ENCODE results near the gene OPHN1. TPM values are rescaled to one million over a fixed set of nuclear protein-coding genes. Genes with fewer than 3 reads are reported as not detected.

OPHN1 gene
- total and polyA plus RNA-seq, 12 donors = 1.2 to 9.1 (median 5.2) TPM

DNA sequence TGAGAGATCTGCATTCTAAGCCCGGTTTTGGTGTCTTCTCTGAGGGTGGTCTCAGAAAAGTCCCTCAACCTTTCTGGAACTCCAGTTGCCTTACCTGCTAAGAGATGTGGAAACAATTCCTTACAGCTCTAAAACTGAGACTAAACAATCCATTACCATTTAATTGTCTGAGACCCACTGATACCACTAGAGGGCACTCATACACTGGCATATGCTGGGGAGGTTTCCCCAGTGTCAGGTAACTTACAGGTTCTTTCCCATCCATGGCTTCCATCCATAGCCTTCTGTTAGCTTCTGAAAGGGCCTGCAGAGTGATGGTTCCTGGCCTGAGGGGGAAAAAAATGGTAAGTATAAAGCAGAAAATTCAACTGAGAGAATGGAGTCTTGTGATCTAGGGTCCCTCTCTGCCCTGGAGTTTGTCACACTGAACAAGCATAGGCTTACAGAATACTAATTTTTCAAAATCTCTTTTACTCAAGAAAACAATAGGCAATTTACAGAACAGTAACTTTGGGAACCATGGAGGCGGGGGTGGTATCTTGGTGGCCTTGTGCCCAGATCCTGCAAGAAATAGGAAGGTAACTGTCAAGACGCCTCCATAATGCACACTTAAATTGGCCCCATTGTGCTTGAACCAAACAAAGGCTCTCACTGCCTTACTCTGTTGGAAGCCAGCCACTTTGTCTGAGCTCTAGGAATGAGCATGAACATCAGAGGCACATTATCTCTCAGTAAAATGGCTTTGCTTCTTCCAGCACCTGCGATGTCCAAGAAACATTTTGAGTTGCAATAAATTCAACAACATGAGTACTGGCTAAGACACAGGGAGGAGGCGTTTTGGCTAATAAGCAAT lies 236.1 kb downstream of the OPHN1 start:
- Histone ChIP-seq H3K27ac (no peak overlapping the region), H3K4me1 (replicated peaks in 1 of 2) (no peaks in the 10 kb centered on the region), H3K36me3 (replicated peaks in 1 of 2) (no peaks in the 10 kb centered on the region), H3K27me3 (no peaks in the 10 kb centered on the region), H3K9me3 (replicated peaks in 1 of 3) (no peaks in the 10 kb centered on the region), H3K4me3 (no peak overlapping the region)
- TF ChIP-seq, protein P1, sequence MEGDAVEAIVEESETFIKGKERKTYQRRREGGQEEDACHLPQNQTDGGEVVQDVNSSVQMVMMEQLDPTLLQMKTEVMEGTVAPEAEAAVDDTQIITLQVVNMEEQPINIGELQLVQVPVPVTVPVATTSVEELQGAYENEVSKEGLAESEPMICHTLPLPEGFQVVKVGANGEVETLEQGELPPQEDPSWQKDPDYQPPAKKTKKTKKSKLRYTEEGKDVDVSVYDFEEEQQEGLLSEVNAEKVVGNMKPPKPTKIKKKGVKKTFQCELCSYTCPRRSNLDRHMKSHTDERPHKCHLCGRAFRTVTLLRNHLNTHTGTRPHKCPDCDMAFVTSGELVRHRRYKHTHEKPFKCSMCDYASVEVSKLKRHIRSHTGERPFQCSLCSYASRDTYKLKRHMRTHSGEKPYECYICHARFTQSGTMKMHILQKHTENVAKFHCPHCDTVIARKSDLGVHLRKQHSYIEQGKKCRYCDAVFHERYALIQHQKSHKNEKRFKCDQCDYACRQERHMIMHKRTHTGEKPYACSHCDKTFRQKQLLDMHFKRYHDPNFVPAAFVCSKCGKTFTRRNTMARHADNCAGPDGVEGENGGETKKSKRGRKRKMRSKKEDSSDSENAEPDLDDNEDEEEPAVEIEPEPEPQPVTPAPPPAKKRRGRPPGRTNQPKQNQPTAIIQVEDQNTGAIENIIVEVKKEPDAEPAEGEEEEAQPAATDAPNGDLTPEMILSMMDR (IDR thresholded peaks at IDR 0.05) = peak; percentile 57 to 76 (median 66)
- no peak for TF ChIP-seq POLR2A (IDR thresholded peaks at IDR 0.05)
- intact Hi-C loops (cut with DNase I) = no loop called here
- WGBS, 4 donors = 48 to 87% (median 58%) methylated on average over 4 to 5 of the region's 5 CpGs
- peak in 6 of 7 donors; percentile 20 to 52 (median 29) for DNase-seq

DNA sequence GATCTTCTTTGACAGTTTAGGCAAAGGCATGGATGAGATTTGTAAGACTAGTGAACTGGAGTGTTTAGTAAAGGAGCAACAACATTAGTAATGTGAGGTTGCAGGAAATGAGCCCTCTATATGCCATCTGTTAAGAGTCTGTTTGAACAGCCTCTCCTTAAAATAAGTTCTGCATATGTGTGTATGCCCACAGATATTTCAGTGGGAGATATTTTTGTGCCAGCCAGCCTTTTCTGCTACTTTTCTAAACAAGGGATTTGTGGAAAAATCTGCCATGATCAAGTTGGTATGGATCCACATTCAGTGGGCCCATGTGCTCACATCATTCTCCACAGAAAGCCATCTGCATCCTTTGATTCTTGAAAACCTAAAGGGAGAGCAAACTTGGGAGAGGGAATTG lies 237.7 kb downstream of the OPHN1 start:
- H3K27me3 ChIP-seq = no peaks in the 10 kb centered on the region
- DNase-seq = no peak
- H3K36me3 ChIP-seq (replicated peaks in 1 of 2) = no peaks in the 10 kb centered on the region
- no peaks in the 10 kb centered on the region for H3K4me1 ChIP-seq (replicated peaks in 1 of 2)
- H3K27ac ChIP-seq = no peak overlapping the region
- no peak overlapping the region for H3K4me3 ChIP-seq
- TF ChIP-seq POLR2A (IDR thresholded peaks at IDR 0.05) = no peak
- TF ChIP-seq, protein P1 (IDR thresholded peaks at IDR 0.05) = no peak
- H3K9me3 ChIP-seq (replicated peaks in 1 of 3) = no peaks in the 10 kb centered on the region
- intact Hi-C loops (cut with DNase I) = no loop called here

DNA sequence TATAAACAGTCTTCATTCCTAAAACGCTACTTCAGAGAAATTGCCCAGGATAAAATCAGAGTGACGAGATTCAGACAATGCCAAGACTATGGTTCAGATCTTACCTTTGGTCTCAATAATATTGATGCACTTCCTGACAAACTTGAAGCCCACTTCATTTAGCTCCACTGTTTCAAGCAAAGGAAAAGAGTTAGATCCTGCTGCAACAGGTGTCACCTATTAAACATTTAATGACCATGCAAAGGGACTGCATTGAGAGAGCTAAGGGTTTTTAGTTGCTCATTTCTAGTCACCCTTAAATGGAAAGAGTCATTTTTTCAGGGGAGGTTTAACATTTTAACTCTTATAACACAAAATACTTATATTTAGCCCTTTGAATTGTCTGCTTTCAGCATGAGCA lies 239.5 kb downstream of the OPHN1 start:
- H3K4me1 ChIP-seq (replicated peaks in 1 of 2) = no peaks in the 10 kb centered on the region
- no peaks in the 10 kb centered on the region for H3K27me3 ChIP-seq
- no peaks in the 10 kb centered on the region for H3K36me3 ChIP-seq (replicated peaks in 1 of 2)
- intact Hi-C loops (cut with DNase I) = no loop called here
- H3K4me3 ChIP-seq = no peak overlapping the region
- no peak for DNase-seq
- TF ChIP-seq, protein P1 (IDR thresholded peaks at IDR 0.05) = no peak
- no peak for TF ChIP-seq POLR2A (IDR thresholded peaks at IDR 0.05)
- H3K9me3 ChIP-seq (replicated peaks in 1 of 3) = no peaks in the 10 kb centered on the region
- WGBS, 4 donors = 64 to 94% (median 88%) methylated on average over 2 of the region's 2 CpGs
- H3K27ac ChIP-seq = no peak overlapping the region

DNA sequence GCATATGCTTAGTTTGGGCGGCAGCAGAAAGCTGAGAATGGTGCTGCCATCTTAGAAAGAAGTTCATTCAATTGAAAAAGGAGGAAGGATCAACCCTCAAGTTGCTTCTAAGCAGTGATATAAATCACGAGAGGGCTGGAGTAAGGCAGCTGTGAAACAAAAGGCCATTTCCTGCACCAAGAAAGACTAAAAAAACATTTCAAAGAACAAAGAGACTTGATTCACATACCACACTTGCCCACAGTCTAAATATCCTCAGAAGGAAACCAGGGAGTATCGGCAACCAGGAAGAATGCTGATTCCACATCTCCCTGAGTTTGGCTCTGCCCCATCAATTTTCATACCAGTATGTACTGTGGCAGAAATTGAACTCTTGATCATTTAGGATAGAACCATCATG lies 240.1 kb downstream of the OPHN1 start:
- no peaks in the 10 kb centered on the region for H3K27me3 ChIP-seq
- no peak overlapping the region for H3K4me3 ChIP-seq
- WGBS, 4 donors = 61 to 75% (median 63%) methylated on average over 3 of the region's 3 CpGs
- H3K4me1 ChIP-seq (replicated peaks in 1 of 2) = no peaks in the 10 kb centered on the region
- no peaks in the 10 kb centered on the region for H3K9me3 ChIP-seq (replicated peaks in 1 of 3)
- TF ChIP-seq POLR2A (IDR thresholded peaks at IDR 0.05) = no peak
- TF ChIP-seq, protein P1 (IDR thresholded peaks at IDR 0.05) = no peak
- no peaks in the 10 kb centered on the region for H3K36me3 ChIP-seq (replicated peaks in 1 of 2)
- intact Hi-C loops (cut with DNase I) = no loop called here
- no peak for DNase-seq
- no peak overlapping the region for H3K27ac ChIP-seq

Measured in adrenal gland (tissue), 12 donors.